ENCODE results near the gene PDE7B.

PDE7B gene

DNA sequence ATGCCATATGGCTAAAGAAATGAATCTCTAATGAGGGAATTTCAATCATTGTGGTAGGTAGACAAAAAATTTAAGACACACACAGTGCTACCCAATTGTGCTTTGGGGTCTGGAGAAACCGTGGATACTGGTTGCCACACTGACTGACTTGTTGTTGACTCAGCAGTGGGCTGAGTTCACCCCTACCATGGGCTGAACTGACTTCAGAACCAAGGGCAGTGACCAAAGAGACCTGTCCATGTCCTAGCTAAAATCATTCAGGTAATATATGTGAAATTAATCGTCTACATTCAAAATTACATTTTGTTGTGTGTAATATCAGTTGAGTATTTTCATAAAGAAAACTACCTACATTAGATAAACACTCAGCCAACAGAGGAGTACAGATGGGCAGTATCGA lies 131.6 kb downstream of the PDE7B start:
- DNase-seq (ENCODE audit: low read depth in 2 of 3, low spot score in 1 of 3), result no peak

DNA sequence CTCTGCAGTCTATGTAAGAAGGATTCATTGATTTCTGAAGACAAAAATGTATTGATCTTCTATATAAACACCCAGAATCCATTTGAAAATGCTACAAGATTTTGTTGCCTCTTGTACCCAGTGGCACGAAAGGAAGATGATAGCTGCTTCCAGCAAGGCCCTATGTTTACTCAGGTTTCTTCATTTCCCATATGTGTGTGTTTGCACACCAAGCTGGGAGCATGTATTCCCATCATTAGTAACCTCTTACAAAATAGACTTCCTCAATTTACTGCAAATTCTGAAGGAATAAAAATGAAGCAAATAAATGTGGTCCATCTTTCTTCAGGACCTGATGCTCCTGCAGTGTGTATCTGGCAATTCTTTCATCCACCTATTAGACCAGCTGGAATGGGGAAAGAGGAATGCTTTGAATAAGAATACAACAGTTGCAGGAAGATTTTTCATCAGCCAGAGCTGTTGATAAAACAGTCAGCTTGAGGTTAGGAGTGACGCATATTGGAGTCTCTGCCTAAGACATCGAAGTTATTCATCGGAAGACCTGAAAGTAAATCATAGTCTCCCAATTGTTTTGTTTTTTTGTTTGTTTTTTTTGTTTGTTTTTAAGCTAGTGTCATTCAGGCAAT lies 132.3 kb downstream of the PDE7B start:
- DNase-seq (ENCODE audit: low read depth in 2 of 3, low spot score in 1 of 3), result no peak

DNA sequence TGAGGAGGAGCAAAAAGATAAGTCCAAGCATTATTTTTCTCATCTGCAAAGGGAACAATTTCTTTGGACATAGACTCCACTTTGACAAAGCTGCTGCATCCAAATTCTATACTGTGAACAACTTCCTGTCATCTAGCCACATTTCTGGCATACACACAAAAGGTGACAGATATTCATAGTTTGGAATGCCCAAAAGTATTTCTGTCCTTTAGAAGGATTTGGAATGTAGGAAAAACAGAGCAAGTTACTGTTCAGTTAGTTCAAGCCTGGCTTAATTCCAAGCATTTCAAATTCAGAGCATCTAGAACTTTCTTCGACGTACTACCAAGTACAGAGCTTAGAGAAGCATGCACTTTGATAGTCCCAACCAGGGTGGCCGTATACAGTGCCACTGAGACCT lies 134.0 kb downstream of the PDE7B start:
- DNase-seq (ENCODE audit: low read depth in 2 of 3, low spot score in 1 of 3), result no peak

DNA sequence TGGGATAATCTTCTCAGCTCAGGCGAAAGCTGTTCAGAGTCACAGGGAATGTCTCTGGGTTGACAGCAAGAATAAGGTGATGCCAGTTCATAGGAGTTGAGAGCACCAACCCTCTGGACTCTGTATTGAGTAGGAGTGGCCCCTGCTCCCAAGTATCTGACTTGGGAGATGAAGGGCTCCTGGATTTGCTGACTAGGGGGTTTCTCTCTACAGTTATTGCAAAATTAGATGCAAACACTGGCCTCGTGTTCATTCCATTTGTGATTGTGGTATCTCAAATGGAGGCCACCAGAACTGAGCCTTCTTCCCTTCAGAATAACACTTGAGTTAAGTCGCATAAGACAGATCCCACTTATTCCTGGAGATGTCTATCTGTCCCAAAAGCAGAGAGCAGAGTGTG lies 135.7 kb downstream of the PDE7B start:
- no peak for DNase-seq (ENCODE audit: low read depth in 2 of 3, low spot score in 1 of 3)

DNA sequence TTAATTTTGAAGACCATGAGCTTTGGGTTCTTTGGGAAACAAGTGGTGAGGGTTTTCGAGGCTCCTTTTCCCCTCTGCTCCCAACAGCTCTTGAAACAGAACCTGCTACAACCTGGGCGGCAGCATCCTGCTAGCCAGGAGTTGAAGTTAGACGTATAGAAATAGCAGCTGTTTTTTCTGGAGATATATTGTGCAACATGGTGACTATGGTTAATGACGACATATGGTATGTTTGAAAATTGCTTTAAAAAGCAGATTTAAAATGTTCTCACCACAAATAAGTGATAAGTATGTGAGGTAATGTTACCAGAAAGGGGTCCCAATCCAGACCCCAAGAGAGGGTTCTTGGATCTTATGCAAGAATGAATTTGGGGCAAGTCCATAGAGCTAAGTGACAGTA lies 138.9 kb downstream of the PDE7B start:
- DNase-seq (ENCODE audit: low read depth in 2 of 3, low spot score in 1 of 3), result no peak

DNA sequence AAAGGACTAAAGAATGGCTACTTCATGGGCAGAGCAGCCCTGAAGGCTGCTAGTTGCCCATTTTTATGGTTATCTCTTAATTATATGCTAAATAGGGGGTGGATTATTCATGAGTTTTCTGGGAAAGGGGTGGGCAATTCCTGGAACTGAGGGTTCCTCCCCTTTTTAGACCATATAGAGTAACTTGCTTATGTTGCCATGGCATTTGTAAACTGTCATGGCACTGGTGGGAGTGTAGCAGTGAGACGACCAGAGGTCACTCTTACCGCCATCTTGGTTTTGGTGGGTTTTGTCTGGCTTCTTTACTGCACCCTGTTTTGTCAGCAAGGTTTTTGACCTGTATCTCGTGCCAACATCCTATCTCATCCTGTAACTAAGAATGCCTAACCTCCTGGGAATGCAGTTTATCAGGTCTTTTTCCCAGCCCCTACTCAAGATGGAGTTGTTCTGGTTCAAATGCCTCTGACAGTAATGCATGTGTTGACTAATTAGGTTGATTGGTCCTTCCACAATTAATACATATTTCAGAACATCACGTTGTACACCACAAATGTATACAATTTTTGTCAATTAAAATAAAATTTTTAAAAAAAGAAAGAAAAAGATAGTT lies 139.5 kb downstream of the PDE7B start:
- DNase-seq (ENCODE audit: low read depth in 2 of 3, low spot score in 1 of 3), result no peak

DNA sequence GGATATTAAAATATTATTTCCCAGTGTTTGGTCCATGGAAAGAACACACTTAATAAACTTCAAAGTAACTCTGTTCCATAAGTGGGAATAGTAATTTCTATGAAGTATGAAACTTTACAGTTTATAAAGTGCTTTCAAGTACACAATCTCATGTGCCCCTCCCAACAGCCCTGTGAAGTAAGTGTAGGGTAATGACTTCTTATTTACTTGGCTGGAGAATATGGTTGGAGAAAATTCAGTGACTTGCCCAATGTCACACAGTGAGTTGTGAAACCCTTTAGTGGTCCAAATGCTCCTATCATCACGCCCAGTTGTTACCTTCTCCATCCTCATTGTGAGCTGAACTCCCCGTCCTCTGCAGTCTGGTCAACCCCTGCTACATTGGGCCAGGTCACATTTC lies 141.2 kb downstream of the PDE7B start:
- no peak for DNase-seq (ENCODE audit: low read depth in 2 of 3, low spot score in 1 of 3)

DNA sequence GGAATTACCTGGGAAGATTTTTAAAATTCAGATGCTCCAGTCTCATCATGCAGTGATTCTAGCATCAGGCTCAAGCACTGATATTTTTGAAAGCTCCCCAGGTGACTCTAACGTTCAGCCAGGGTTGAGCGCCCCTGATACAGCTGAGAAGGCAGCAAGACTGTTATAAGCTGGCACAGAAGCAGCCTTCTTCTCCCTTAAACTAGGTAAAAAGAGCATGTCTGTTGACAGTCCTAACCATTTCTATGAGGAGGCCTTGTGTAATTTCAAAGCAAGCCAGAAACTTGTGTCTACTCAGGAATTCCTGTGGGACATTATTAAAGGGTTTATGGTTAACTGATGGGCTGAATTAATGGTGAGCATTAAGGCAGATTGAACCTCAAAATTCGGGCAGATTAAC lies 141.9 kb downstream of the PDE7B start:
- no peak for DNase-seq (ENCODE audit: low read depth in 2 of 3, low spot score in 1 of 3)

DNA sequence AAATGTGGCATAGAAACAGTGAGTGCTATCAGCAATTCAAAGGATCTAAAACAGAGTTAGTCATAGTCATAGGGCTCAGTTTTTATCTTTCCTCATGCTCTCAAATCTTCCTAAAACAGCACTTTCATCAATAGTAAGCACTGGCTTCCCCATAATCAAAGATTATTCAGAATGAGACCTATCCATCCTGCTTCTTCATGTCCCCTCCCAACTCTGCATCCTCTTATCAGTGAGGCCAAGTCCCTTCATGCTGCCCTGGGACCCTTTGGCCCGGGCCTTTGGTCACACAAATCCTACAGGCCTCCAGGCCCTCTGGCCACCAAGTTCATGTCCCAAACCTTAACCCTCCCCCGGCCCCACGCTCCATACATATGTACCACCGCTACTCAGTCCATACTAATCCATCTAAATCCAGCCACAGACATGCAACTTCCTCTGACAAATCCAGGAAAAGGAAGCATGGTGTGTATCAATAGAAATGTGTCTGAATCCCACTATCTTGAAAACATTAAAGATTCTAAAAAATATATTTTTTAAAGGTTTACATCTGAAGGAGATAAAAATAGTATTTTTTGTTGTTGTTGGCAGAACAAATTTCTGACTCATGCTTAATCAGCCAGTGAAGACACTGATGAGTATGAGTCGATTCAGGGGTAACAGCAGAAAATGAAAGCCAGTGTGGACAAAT lies 143.5 kb downstream of the PDE7B start:
- DNase-seq (ENCODE audit: low read depth in 2 of 3, low spot score in 1 of 3), result no peak

DNA sequence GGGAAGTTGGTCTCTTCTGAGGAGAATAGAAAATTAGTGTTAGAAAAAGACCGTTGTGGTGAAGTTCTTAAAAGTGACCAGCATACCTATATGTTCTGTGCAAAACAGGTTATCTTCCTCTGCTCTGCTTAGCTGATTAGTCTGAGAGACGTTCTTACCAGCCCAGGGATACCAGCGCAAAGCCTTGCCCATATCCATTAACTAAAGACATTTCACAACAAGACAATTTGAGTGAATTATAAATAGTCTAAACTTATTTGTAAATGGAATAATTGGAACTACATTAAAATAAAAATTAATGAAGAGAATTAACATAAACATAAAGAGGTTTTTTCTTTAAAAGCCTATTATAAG lies 144.0 kb downstream of the PDE7B start:
- DNase-seq (ENCODE audit: low read depth in 2 of 3, low spot score in 1 of 3), result no peak

DNA sequence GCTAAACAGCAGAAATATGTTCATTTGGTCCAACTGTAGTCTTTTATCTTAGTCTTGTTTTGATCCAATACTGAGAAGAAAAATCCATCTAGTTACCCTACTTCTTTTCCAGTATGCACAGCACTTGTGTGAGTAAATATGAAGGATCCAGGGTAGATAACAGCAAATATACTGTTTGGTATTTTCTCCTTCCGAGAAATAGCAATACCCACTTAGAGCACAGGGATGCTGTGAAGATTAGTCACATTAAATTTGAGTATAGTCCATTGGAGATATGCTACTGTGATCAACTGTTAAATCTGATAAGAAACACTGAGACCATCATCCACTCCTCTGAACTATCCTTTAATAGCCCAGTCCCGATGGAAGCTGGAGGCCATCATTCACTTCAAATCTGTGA lies 145.2 kb downstream of the PDE7B start:
- DNase-seq (ENCODE audit: low read depth in 2 of 3, low spot score in 1 of 3), result no peak

DNA sequence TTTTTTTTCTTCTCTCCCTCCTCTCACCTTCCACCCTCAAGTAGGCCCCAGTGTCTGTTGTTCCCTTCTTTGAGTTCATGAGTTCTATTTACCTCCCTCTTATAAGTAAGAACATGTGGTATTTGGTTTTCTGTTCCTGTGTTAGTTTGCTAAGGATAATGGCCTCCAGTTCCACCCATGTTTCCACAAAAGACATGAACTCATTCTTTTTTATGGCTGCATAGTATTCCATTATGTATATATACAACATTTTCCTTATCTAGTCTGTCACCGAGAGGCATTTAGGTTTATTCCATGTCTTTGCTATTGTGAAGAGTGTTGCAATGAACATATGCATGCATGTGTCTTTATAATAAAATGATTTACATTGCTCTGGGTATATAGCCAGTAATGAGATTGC lies 147.9 kb downstream of the PDE7B start:
- DNase-seq (ENCODE audit: low read depth in 2 of 3, low spot score in 1 of 3), result no peak

DNA sequence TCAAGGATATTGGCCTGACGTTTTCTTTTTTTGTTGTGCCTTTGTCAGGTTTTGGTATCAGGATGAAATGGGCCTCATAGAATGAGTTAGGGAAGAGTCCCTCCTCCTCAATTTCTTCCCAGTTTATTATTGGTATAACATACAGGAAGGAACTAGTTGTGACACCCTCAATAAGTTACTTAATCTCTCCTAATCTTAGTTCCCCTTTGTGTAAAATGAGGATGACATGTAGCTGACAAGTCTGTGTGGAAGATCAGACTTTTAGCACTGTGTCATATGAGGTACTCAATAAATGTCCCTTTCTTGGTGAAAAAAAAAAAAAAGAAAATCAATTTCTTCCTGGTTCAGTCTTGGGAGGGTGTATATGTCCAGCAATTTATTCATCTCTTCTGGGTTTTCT lies 155.8 kb downstream of the PDE7B start:
- DNase-seq (ENCODE audit: low read depth in 2 of 3, low spot score in 1 of 3), result no peak

DNA sequence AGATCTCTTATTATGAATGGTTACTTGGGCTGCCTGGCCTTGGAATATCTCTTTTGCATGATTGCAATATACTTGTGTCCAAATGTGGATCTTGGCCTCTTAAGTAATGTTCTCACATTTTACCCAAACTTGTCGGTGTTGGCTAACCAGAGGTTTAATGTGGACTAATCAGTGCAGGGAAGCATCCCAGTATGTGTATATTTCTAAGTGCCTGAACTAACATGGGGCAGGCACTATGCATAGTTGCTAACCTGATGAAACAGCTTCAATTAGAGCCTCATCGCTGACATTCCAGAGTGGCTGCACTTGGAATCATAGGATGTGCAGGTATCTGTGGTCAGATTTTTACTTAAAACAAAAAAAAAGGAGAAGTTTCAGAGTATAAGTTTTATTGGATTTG lies 160.0 kb downstream of the PDE7B start:
- DNase-seq (ENCODE audit: low read depth in 2 of 3, low spot score in 1 of 3), result no peak

DNA sequence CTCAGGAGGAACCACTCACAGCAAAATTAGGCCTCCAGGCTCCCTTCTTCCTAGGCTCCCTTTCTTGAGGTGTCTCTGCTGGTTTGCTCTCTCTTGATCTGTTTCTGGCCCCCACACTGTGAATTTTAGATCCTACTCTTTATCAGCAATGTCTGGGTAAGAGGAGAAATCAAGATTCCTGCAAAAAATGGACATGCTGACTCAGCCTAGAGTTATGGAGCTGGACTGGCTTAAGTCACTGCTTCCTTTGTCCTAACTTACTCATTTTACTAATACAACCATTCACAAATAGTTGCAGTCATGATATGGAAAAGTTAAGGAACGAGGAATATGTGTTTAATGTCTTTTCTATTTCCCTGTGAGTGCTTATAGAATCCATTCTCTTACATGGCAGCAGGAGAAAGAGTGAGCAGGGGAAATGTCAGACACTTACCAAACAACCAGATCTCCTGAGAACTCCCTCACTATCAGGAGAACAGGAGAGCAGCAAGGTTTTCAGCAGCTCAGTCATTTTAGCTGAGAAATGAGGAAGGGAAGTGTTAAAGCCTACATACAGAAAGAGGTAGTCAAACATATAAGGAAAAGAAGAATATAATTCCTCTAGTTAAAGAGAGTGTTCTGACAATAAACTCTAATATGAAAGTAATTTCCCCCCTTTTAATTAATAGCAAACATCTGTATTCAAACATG lies 160.8 kb downstream of the PDE7B start:
- DNase-seq (ENCODE audit: low read depth in 2 of 3, low spot score in 1 of 3), result no peak

DNA sequence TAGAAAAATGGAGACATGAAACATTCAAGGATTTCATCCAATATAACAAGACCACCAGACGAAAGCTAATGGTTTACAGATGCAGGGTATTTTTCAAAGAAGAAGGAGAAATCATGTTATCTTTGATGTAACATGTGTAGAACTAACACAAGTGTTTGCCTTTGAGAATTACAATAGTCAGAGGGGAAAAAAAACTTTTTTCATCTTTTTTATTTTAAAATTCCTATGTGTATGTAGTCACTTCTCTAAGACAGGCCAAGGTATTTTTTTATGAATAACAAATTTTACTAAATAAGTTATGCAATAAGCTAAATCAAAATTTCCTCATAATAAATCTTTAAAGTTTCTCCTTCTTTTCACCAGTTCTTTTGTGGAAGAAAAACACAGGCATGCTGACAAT lies 161.4 kb downstream of the PDE7B start:
- no peak for DNase-seq (ENCODE audit: low read depth in 2 of 3, low spot score in 1 of 3)

DNA sequence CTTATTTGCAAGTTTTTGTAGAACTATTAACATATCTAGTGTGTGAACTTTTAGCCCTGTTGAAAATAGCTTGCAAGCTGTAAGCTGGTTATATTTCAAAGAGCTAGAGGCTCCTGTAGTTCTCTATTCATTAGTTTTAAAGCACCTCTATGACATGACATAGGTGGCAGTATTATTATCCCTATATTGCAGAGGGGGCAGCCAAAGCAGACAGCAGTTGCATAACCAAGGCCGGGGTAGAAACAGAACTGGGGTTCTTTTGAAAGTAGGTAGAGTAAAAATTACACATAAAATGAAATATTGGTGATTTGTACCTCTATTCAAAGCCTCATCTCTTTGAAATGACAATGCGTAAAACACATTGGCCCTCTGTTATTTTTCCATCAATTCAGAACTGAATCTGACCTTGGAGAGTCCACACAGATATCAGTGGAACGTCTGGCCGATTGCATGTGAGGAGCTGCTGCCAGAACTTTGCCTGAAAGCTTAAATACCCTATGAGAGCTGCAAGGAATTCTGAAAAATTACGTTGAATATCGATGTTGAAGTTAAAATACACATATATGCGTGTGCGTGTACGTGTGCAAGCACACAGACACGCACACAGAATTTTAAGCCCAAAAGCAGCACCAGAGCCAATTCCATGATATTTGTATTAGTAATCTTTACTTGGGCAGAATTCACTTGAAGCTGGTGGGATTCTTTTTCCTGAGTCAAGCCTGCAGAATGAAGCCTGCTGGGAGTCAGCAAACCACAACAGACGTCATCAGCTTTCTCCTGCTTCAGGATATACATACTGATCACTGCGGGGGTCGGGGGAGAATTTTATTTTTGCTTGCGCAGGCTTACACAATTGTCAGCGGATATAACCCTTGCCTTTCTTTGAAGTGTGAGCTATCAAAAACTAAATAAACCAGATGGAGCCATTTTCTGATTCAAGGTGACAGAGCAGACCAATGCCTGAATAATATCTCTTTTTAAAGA lies 163.2 kb downstream of the PDE7B start:
- DNase-seq (ENCODE audit: low read depth in 2 of 3, low spot score in 1 of 3), result no peak

DNA sequence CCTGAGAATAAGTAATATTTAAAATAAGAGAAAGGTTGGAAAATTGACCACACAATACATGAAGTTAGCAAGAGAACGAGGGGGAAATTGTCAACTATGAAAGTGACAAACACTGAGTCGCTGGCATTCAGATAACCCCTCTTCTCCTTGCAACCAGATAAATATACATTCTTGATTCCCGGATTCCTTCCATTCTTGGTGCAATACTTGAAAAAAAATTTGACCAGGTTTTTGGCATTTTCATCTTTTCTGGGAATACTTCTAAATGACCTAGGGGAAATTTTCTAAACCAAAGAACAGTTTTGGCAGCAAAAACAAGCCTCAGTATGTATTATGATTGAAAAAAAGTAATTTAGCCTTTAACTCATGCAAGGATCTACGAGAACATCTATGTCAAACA lies 164.0 kb downstream of the PDE7B start:
- no peak for DNase-seq (ENCODE audit: low read depth in 2 of 3, low spot score in 1 of 3)

DNA sequence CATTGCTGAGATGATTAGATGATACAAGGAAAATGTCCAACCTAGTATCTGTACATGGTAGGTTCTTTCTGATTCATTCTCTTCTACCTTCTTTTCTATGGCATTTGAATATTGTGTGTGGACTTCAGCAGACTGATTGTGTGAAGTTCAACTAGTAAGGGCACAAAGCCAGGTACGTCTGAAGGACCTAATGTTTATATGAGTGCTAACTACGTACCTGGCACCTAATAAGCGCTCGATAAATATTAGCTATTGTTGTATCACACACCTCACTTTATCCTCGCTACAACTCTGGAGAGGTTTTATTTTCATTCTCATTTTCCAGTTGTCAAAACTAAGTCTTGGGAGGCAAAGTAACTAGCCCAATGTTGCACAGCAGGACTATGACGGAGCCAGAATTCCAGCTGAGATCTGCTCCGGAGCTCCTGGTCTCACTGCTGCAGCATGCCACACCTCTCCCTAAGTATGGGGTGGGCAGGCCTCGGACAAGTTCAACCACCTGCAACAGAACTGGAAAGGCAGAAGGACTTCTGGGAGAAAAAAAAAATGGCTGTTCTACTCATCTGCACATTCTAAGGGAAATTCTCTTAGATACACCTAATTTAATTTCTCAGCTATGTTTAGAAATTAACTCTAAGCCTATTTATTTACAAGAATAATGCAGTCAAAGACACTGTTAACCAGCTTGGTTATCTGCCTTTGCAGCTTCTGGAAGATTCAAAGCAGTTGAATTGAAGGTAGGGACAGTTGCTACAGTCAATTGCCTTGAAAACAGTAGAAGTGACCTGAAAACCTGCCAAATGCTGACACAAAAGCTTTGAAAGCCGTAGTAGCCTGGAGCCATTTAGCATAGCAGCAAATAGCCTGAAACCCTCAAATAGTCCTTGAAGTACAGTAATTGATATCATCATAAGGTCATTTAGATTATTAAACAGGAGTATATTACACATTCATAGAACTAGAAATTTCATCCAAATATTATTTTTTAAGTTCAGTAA lies 165.0 kb downstream of the PDE7B start:
- DNase-seq (ENCODE audit: low read depth in 2 of 3, low spot score in 1 of 3), result no peak

DNA sequence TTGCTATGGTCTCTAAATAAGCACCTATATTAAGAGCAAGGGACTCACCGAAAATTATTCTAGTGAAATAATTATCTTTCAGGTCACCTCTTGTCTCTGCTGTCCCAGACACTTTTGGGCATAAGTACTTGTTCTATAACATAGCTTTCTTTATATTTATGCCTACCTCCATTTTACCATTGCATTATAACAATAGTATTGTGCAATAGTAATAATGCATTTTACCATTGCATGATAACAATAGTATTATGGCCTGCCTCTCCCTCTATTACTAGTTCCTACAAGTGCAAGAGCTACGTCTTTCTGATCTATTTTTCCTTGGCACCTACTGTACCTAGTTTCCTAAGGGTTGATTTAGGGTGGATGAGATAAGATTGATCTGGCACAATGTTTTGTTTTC lies 169.2 kb downstream of the PDE7B start:
- no peak for DNase-seq (ENCODE audit: low read depth in 2 of 3, low spot score in 1 of 3)
